Measurements from ENCODE around the gene NEGR1.
A peak's percentile ranks its signal among the peaks of the same experiment; 100 is the strongest.

NEGR1 gene

DNA sequence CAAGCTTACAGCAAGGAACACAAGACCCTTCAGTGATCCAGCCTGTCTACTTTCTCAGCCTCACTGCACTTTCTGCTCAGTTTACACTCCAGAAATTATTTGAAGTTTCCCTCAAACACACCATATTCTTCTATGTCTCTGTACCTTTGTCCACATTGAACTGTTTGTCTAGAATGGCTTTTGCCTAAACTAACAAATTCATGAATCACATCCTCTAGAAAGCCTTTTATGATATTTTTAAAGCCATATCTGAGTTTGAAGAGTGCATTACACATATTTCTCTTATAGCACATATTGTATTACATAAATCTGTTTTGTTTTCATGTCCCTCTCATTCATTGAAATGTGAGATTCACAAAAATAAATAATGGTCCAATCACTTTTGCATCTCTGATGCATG, 755.5 kb downstream of the NEGR1 start:
- no peak for DNase-seq

DNA sequence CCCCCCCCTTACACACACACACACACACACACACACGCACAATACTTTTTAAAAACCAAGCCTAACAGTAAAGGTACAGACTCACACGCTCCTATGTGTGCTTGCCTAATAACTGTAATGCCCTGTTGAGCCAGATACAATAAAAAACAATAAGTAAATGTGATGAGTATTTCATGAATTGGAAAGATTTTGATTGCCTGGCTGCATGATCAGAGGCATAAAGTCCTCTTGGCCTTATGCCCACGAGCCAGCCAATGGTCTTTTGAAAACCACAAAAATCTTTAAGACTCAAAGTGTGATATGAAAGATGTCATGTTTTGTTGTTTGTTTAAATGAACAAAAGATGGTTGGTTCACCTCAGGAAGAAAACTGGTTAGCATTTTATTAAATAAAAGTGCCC, 759.6 kb downstream of the NEGR1 start:
- no peak for DNase-seq

DNA sequence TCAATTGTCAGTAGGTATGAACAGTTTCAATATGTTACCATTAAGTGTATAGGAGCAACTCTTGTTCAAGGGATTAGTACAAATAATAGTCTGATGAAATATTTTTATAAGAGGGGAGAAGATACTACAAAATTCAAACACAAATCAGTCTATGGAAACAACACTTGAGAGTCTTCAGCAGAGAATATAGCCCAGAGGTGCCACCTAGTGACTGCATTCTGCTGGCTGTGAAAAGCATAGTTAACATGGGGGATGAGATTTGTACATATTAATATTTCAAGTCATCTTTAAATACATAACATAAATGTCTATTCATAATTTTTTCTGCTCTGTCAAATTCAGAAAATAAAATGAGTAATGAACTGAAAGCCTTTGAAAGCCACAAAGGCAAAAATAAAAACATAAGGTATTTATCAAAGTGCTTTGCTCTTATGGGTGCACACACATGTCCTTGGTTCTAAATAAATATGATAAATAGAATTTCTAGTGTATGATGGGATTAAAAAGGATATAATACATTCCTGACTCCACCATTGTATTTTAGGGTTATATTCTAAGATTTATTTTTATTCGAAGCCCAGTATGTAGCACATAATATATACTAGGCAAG, 760.6 kb downstream of the NEGR1 start:
- DNase-seq = peak; percentile 39

DNA sequence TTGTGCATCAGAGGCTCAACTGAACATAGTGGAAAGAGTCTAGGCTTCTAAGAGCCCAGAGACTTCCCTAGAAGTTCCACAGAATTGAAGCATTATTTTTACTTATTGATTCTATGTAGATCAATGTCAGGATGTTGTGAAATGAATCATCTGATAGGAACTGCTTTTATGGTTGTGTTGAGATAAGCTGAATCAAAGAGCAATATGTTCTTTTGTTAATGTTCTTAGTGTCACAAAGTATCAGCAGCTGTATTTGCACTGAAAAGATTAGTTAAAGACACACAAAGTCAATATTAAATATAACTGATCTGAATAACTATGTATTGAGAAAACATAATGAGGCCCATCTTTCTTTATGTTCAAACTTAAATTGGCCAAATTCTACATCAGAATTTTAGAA, 770.8 kb downstream of the NEGR1 start:
- DNase-seq = no peak

DNA sequence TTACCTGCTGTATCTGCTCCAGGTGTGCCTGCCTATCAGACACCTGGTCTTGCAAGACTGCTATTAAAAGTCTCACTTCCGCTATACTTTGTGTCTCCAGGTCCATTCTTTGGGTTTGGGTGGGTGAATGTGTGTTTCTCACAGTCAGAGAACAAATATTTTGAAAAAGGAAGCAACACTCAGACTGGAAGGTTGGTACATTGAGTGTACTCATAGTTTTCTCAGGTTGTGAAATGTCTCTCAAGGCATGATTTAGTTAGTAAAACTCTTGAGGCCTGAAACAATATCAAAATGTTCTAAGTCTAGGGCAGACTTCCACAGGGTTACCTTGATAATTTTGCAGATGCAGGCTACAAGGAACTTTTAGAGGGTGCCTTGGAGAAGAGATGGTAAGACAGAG, 771.6 kb downstream of the NEGR1 start:
- DNase-seq = no peak

DNA sequence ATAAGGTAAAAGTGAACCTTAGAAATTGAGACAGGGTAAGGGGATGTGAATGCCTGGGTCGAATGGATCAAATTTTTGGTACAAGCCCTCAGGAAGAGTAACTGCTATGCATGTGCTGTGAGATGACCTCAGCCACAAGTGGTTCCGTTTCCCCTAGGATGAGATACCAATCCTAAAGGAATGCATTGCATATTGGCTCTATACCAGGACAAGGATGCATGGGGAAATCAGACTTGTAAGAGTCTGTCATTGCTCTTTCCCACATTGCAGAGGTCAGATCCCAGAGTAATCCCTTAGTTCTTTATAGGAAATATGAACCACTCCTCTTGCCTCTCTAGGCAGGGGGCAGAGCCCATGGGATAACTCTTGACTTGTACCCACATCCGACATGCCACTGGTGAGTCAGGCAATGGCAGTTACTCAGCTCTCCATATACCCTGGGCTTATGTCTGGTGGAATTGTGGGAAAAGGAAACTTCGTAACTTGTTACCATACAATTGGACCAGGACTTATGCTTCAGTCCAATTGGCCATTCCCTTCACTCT, 773.2 kb downstream of the NEGR1 start:
- no peak for DNase-seq

DNA sequence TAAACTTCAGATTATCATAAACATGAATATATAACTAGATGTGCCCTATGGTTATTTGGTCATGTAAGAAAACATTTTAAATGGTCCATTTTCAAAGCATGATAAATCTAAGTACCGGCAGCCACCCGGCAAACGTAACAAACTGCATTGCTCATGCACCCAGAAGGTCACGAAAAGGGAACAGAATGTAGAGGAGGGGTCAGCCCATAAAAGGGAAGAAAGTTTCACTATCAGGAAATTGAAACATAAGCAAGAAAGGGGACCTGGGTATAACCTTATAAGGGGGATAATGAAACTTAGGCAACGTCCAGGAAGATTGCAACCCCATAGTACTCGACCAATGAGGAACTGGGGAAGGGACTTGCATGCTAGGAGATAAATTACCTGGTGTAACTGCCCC, 780.3 kb downstream of the NEGR1 start:
- no peak for DNase-seq

DNA sequence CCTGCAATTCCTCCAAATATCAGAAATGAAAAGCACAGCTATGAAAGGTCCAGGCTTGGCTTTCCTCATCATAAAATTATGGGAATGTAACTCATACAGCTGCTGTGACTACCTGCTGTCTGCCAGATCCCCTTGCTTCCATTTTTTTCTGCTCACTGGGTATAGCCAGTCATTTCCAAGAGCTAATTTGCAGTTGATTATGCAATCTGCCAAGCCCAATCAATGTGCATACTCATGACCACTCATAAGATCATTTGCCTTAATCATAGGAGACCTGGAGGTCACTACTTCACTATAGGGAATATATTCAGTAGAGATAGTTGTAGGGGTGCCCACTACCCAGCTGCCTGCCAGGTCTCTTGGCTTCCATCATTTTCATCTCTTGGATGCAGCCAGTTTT, 783.8 kb downstream of the NEGR1 start:
- DNase-seq = no peak

DNA sequence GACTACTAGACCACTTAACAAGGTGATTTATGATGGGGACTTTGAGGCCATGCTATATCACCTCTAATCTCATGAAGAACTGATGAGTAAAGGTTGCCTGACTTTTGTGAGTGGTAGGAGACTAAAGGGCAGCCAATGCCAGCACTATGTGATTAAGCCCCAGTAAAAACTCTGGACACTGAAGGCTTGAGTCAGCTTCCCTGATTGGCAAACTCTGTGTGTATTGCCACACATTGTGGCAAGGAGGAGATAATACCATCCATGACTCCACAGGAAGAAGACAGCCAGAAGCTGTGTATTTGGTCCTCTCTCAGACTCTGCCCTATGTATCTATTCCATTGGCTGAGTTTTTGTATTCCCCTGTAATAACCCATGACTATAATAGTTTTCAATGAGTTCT, 788.2 kb downstream of the NEGR1 start:
- DNase-seq = no peak

DNA sequence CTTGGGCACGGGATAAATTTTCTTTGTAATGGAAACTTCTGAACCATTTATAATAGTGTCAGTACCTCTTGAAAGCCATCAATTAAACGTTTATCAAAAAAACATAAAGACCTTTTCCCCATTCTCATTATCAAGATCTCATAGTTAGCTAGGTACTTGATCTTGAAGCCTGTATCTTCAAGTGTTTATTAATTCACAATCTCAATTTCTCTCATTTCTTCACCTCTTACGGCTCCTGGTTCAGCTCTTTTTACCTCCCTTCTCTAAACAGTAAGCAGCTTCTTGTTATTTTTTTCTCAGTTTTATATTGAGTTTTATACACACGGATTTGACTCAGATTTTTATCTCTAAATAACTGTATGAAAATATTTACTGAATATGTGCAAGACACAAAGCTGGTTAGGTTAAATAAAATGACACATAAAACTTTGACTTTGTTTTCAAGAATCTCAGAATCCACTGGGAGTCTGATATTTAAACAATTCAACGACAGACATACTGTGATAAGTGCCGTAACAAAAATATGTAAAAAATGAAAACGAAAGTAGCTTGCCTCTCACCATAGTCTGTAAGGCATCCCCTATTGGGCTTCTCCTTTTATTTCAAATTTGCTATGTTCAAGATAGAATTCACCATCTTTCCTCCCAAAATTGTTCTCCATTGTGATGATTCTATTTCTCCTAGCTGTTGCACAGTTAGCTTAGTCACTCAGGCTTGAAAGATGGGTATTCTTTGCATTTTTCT, 789.9 kb downstream of the NEGR1 start:
- DNase-seq = no peak

DNA sequence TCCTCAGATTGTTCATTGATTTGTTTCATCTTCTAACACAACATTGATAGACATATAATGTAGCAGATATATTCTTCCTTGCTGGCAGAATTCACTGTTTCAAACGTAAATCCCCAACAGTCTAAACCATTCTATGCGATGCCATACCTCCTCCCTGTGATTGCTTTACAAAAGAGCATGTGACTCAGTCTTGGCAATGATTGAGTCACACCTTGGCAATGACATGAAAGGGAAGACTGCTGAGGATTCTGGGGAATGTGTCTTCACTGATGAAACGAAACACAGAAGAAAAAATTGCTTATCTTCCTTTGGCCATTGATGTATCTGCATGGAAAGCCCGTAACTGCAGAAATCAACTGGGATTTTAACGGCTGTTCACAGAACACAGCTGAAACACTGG, 791.9 kb downstream of the NEGR1 start:
- no peak for DNase-seq

DNA sequence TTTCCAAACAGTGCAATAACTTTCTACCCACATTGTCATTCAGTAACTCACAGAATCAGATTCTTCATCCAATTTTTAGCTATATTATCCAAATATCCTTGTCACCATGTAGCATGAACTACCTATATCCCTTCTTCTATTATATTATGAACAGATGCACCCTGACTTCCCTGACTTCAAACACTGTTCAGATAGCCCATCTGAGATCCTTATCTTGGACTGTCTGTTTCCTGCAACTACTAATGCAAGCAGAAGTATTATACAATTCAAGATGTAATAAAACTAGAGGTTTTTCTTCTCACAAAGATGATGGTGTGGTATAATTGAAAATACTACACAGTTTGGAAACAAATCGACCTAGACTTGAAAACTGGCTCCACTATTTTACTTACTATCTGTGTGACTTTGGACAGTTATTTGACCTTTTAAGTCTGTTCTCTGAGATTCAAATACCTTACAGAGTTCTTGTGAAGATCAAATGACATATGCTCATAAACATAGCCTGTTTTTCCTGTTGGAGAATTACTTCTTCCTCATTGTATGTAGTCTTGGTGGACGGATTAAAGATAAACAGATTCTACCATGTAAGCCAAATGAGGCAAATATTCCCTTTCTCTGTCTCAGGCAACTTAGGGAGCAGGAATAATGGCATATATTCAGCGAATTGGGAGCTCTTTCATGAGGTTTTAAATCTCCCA, 793.6 kb downstream of the NEGR1 start:
- no peak for DNase-seq

DNA sequence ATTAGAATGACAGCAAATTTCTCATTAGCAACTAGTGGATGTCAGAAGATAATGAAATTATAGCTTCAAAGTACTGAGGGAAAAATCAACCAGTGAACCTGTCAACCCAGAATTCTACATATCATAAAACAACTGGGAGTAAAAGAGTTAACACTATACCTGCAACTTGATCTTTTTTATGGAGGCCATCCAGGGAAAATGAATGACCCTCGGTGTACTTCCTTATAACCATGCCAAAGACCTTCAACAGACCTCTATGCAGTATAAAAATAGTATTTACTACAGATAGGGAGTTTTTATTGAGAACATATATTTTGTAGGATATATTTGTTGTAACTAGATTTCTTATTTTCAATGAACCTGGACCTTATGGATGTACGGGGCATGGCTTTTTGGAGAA, 809.0 kb downstream of the NEGR1 start:
- no peak for DNase-seq

DNA sequence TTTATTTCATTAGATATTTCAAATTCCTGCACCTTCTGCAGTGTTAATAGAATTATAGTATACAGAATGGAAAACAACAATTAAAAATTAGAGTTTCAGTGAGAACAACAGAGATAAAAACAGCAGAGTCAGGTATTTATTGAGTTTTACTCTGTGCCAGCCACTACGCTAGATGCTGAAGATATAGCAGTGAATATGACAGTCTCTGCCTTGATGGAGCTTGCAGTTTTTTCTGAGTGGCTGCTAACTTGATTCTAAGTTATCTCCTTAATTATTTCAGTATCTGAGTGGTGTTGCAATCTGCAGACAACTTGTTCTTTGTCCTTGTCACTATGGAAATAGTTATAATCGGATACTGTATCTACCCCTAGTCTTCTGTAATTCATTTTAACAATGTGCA, 817.2 kb downstream of the NEGR1 start:
- DNase-seq = no peak

DNA sequence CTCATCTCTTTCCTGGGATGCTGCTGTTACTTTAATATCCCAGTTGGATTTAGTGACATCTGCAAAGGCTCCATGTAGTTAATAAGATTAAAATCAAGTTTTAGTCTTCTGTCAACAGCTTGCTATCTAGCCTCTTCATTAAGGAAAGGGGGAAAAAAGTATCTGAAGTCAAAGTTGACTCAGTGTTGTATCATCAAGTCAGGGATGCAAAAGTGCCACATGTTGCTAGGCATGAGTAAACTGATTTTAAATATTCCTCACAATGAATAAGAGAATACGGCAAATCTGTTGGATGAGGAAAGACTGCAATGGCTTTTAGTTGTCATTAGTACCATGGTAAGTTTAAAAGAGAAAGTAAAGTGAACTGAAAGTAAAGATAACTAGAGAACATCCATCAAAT, 818.3 kb downstream of the NEGR1 start:
- DNase-seq = no peak

DNA sequence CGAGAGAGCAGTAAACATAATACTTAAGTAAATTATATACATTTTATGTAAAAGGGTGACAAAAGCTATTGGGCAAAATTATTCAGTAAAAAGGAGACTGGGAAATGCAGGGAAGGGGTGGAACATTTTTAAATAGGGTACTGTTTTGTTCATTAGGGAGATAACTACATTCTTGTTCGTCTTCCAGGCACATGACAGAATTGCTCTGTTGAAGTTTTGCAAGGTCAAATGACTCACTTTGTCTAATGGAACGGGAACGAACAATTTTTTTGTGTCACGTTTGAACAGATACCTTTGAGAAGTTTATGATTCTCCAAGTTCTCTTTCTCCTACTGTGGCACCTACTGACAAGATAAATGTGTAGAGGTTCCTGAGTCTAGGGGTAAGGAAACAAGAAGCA, 819.2 kb downstream of the NEGR1 start:
- DNase-seq = no peak

DNA sequence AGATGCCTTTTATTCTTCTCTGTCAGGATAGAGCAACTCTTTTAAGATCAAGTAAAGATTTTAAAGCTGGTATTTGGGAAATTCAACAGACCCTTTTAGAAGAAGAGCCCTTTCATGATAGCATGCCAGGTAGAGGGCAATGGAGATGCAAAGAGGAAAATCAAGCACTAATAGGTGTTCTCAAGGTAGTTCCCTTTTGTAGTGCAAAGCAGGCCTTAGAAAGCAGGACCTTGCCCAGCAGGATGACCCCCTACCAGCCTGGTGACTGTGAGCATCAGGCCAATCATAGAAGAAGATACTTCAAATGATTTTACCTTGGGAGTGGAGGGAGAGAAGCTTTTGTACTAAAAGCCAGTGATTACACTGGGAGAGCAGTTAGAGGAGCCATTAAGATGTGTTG, 820.1 kb downstream of the NEGR1 start:
- DNase-seq = no peak

DNA sequence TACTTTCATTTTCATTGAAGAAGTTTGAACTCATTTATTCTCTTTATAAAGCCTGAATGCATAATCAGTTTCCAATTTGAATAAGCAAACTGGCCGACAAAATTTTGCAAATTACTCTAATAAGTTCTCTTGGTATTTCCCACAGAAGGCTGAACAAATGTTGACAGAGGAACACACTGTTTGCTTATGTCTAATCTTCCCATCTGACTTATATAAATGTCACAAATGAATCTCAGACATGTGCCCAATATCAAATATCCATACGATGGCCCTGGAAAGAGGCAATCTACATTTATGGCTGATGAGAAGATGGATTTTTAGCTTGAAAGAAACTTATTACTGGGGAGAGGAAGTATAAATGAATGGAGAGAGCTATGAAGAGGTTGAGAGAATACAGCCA, 820.9 kb downstream of the NEGR1 start:
- DNase-seq = no peak

DNA sequence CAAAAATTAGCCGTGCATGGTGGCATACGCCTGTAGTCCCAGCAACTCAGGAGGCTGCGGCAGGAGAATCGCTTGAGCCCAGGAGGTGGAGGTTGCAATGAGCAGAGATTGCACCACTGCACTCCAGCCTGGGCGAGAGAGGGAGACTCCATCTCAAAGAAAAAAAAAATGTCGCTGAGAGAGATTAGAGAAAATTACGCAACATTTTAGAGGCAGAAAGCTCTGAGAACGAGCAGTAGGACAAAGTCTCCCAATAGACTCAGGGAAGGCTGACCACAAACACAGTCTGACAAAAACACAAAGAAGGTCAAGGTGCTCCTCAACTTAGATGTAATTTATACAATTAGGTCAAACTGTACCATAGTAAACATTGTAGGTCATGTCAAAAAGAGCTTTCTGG, 833.9 kb downstream of the NEGR1 start:
- DNase-seq = no peak

DNA sequence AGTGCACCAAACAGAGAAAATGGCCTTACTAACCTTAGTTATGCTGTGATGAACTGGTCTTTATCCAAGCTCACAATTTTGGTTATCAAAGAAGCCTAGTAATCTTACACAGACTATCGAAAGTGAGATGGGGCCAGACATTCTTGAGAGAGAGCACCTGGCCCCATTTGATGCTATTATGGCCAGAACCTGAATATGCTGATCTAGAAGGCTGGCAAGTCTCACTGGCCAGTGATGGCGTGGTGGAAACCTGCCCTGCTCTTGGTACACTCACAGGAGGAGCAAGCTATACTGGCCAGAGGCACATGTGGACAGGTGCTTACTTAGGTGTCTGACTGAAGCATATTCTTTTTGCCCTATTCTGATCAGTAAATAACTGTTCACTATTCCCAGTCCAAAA, 843.7 kb downstream of the NEGR1 start:
- DNase-seq = no peak

DNA sequence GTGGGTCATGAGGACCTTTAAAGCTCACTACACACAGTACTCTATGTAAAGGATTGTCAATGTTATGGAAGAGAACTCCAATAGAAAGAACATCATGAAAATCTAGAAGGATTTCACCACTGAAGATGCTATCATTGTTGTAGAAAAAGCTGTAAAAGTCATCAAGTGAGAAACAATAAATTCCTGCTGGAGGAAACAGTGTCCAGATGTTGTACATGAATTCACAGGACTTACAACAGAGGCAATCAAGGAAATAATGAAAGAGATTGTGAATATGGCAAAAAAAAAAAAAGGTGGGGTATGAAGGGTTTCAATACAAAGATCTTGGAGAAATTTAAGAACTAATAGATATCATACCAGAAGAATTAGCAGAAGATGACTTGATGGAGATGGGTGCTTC, 846.4 kb downstream of the NEGR1 start:
- no peak for DNase-seq

DNA sequence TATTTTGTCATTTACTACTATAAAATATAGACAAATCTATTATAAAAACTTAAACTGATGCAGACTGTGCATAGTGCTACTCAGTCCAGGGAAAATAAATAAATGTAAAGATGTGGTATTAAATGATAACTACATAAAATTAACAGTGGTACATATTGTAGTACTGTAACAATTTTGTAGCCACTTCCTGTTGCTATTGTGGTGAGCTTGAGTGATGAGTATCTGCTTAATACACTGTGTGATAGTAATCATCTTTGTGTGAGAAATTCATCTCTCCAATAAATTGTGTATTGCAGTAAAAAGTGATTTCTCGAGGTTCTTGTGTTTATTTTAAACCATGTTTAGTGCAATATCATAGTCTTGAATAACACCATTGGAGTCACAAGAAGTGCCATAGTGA, 848.1 kb downstream of the NEGR1 start:
- DNase-seq = no peak

DNA sequence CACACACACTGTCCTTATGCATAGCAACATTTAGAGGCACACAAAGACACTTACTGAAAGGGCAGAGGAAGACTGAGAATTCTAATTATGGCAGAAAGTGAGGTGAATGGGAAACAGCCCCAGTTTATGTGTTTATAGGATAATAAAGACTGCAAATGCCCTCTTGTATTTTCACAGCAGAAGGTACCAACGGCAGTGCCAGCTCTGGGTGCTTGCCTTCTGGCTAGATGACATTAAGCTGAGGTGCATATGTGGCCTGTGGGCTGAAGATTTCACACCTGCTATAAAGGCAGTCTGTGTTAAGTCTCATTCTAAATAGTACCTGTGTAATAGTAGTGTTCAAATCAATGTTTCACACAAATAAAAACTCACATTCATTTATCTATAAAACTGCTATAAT, 854.3 kb downstream of the NEGR1 start:
- no peak for DNase-seq

DNA sequence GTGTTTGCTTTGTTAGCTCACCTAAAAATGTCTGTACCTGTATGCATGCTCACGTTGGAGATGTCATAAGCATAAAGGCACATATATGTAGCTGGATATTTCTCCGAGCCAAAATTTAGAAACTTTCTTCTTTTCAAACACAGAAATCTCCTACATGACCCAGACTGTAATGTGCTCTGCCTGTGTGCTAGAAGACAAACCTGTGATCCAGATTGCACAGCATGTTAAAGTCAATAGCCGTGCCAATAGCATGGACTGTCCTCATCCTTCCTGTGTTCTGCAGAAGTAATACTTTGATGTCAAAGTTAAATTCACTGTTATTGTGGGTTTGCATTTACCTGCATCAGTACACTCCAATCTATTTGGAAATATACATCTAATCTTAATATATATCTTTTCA, 855.3 kb downstream of the NEGR1 start:
- no peak for DNase-seq

All from right hindlimb (tissue), 1 donor.